HG03097 (cell line): ENCODE results near the gene EMP1.
"Not testable (repeated sequence)": the region's sequence is repeated elsewhere in the genome, so short reads cannot be mapped to it uniquely, and the experiment has no call there.

Experiments
- ATAC-seq: cut with Tn5 transposase; IDR thresholded peaks from one replicate; pipeline ENCODE4 v1.9.1; 2021; ENCODE audit not compliant: unreplicated experiment, low FRiP score

EMP1 gene

GRCh38 chr12:13252616-13253015 is 56.1 kb downstream of the EMP1 start:
- ATAC-seq = no peak

DNA sequence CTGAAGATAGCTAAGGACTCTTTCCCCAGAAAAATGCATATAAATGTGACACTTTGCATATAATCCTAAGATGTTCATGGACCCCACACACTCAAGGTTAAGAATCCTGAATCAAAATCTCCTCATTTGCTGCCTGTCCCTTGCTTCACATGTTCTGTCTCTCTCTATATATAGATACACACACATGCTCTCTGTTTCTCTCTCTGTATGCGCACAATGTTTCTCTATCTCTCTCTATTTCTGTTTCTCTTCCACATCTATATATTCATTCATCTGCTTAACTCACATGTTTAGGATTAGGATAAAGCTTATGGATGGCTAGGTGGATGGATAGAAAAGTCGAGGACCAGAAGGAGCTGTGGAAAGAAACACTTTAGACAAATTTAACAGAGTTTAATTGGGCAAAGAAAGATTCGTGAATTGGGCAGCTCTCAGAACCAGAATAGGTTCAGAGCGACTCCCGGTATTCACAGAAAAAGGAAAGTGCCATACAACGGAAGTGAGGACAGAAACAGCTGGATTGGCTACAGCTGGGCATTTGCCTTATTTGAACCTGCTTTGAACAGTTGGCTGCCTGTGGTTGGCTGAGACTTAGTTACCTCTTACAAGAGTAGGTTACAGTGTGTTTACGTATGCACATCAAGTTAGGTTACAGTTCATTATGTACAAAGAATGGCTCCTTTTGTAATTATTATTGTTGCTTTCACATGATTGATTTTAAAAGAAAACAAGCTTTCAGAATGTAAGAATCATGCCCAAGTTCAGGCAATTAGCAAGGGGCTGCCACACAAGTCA is 57.6 kb downstream of the EMP1 start:
- ATAC-seq = no peak

DNA sequence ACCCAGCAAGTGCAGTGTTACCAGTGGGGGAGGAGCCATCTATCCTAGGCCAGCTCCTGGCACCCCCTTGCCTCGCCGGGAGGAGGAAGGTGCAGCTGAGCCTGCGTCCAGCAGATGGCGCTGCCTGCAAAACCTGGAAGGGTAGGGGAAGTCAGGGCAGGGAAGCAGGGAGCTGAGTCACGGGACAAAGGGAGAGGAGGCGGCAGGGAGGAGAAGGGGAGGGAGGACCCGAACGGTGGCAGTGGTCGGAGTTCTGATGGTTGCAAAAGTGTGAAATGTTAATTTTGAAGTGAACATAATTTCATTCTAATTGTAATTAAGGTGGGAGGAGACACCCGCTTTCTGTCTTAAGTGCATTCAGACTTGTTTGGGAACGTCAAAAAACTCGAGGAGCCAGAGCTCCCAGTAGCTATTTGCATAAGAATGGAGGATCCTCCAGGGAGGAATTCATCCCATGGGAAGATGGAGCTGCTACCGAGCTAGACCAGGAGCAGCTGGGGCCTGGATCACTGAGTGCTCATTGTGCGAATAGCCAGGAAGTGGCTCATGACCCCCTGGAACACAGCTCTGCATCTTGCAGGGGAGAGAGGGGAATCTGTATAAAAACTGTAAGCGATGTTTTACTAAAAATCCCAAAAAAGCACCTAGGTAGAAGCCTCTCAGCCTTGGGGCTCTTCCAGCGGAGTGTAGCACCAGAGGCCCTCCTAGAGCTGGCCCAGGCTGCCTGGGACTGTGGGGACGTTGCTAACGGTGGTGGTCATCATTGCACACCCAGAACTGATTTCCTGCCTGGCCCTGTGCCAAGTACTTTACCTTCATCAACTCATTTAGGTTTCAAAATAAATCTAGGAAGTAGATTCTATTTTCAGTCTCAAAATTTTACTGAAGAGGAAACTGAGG is 59.5 kb downstream of the EMP1 start:
- peak; percentile 93 for ATAC-seq

- no peak for ATAC-seq
Observed at GRCh38 chr12:13256692-13257045, 60.1 kb downstream of the EMP1 start.

- no peak for ATAC-seq
Observed at GRCh38 chr12:13257356-13257875, 60.9 kb downstream of the EMP1 start.

DNA sequence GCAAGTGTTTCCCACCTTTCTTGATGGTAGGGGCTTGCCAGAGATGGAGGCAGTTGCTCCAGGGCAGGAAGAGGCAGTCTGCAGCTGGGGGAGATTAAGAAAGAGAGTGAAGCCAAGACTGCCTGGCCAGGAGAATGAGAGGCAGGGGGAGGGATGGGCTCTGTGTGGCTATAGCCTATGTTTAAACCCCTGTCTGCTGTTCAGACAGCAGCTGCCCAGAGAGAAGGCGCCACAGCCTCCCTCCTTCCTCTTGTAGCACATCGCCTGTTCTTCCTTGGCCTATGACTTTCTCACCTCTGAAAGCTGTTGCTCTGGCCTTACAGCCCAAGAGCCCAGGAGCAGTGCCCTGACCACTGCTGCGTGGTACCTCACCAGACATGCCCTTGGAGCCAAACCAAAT is 61.7 kb downstream of the EMP1 start:
- ATAC-seq = no peak

GRCh38 chr12:13258717-13259119 is 62.2 kb downstream of the EMP1 start:
- ATAC-seq = no peak

DNA sequence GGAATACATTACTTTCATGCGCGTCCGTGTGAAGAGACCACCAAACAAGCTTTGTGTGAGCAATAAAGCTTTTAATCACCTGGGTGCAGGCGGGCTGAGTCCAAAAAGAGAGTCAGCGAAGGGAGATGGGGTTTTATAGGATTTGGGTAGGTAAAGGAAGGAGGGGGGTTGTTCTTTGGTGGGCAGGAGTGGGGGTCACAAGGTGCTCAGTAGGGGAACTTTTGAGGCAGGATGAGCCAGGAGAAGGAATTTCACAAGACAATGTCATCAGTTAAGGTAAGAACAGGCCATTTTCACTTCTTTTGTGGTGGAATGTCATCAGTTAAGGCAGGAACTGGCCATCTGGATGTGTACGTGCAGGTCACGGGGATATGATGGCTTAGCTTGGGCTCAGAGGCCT is 63.1 kb downstream of the EMP1 start:
- not testable (repeated sequence) for ATAC-seq

- ATAC-seq = not testable (repeated sequence)
Observed at GRCh38 chr12:13267826-13268225, 71.3 kb downstream of the EMP1 start.

DNA sequence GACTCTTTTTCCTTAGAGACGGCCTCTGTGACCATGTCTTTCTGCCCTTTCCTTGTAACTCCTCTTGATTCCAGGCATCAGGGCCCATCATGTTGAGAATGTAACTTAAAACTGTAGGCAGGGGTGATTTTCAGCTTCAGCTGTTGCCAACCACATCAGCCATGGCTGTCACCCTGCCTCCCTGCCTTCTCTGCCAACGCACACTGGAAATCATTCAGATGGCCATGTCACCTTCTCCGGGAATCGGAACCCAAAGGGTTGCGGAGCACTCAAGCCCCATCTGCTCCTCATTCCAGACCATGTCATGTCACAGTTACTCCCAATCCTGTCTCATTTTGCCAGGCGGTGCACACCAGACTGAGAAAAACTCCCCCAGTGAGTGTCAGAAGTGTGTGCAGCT is 72.1 kb downstream of the EMP1 start:
- no peak for ATAC-seq
